ENCODE data around the gene SDC3.
A peak's percentile ranks its signal among the peaks of the same experiment; 100 is the strongest.

The SDC3 gene

DNA sequence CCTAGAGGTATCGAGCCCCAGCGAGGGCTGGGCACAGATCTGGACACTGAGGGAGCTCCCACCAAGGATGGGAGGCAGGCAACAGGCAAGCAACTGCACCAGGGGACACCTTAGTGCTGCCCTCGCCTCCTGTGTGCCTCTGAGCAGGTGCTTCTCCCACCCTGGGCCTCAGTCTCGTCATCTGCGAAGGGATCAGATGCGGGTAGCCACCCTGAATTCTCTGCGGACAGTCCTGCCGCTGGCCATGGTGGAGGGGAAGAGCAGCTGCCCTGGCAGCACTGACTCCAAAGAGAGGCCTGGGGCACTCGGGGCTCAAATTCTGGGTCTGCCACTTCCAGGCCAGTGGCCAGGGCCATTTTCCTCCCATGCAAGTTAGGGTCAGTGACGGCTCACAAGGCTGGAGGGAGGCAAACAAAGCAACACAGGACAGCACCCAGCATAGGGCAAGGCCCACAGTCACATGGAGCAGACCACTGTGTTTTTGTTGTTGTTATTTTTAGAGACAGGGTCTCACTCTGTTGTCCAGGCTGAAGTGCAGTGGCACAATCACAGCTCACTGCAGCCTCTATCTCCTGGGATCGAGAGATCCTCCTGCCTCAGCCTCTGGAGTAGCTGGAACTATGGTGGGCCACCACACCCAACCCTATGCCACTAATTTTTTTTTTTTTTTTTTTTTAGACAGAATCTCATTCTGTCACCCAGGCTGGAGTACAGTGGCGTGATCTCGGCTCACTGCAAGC lies 7.1 kb upstream of the SDC3 start:
- no peak for DNase-seq (ENCODE audit: extremely low read depth, low read depth)
- TF ChIP-seq, protein P1, sequence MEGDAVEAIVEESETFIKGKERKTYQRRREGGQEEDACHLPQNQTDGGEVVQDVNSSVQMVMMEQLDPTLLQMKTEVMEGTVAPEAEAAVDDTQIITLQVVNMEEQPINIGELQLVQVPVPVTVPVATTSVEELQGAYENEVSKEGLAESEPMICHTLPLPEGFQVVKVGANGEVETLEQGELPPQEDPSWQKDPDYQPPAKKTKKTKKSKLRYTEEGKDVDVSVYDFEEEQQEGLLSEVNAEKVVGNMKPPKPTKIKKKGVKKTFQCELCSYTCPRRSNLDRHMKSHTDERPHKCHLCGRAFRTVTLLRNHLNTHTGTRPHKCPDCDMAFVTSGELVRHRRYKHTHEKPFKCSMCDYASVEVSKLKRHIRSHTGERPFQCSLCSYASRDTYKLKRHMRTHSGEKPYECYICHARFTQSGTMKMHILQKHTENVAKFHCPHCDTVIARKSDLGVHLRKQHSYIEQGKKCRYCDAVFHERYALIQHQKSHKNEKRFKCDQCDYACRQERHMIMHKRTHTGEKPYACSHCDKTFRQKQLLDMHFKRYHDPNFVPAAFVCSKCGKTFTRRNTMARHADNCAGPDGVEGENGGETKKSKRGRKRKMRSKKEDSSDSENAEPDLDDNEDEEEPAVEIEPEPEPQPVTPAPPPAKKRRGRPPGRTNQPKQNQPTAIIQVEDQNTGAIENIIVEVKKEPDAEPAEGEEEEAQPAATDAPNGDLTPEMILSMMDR (IDR thresholded peaks at IDR 0.05; ENCODE audit: low read depth, low read length, missing control alignments): no peak
- no peak overlapping the region for H3K4me3 ChIP-seq (replicated peaks; ENCODE audit: low read depth, low read length)

DNA sequence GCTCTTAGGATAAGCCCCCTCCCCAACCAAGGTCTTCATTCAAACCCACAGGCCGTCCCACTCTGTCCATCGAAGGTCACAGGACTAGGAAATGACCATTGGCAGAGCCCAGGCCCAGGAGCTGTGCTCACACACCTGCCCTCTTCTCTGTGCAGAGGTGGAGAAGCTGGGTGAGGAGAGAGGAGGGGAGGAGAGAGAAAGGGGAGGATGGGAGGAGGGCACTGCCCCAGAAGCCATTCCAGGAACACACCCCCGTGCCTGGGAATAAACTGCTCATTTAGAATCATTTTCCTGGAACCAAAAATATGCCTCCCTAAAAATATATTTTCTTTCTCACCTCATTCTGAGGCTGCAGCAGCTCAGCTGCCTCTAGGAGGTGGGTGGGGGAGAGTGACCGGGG lies 6.4 kb upstream of the SDC3 start:
- H3K4me3 ChIP-seq (replicated peaks; ENCODE audit: low read depth, low read length): no peak overlapping the region
- TF ChIP-seq, protein P1 (IDR thresholded peaks at IDR 0.05; ENCODE audit: low read depth, low read length, missing control alignments): no peak
- no peak for DNase-seq (ENCODE audit: extremely low read depth, low read depth)

DNA sequence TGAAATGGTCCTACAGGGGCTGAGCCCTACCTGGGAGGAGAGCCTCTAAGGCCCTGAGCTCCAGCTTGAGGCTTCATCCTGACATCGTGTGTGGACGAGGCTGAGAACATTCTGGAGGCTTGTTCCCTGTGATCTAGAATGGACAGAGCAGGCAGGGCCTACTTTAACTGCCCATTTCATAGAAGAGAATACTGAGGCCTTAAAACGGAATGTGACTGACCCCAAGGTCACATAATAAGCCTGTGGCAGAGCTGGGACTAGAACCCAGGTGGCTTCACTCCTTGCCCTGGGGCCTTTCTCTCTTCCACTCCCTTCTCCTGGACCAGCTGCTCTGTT lies 6.0 kb upstream of the SDC3 start:
- TF ChIP-seq, protein P1 (IDR thresholded peaks at IDR 0.05; ENCODE audit: low read depth, low read length, missing control alignments): no peak
- no peak overlapping the region for H3K4me3 ChIP-seq (replicated peaks; ENCODE audit: low read depth, low read length)
- DNase-seq (ENCODE audit: extremely low read depth, low read depth): no peak

DNA sequence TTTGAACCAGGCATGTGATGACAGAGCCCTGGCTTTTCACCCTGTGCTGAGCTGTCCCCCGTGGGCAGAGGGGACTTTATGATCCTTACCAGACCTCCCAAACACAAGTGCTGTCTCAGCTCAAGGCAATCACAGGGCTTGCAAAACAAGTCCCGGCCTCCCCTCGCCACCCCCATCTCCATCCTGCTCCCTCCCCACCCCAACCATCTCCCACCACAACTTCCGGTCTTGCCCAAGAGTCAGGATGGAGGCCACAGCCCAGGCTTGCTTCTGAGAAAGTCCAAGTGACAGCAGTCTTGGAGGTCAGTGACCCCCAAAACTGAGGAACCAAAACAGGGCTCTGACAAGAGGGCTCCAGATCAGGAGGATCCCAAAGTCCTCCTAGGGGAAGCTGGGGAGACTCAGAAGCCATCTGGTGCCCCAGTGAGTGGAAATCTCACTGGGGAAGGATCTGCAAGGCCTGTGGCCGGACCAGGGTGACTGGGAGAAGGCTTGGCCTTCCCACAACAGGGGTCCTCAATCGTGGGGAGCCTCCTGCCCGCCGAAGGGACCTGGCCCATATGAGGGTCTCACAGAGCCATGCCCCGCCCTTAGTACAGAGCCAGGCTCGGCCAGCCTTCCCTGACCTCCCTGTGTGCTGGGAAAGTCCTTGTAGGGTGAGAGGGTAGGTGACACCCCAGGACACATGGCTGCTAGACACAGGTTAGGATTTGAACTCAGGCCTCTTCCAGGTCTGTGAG lies 4.5 kb upstream of the SDC3 start:
- TF ChIP-seq, protein P1 (IDR thresholded peaks at IDR 0.05; ENCODE audit: low read depth, low read length, missing control alignments): no peak
- DNase-seq (ENCODE audit: extremely low read depth, low read depth): no peak
- no peak overlapping the region for H3K4me3 ChIP-seq (replicated peaks; ENCODE audit: low read depth, low read length)

DNA sequence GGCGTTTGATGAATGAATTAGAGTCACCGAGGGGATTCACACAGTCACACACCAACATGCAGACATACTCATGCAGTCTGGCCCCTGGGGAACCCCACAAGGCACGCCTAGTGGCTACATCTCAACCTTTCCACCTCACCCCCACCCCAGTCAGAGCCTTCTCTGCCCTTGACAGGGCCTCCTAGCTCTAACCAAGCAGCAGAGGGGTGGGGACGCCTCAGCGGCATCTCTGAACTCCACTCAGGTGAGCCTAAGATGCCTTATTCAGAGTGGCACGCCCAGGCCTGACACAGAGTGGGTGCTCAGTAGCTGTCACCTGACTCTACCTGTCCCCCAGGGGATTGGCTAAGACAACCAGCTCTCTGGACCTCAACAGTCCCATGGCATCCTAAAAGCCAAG lies 3.7 kb upstream of the SDC3 start:
- TF ChIP-seq, protein P1 (IDR thresholded peaks at IDR 0.05; ENCODE audit: low read depth, low read length, missing control alignments): no peak
- H3K4me3 ChIP-seq (replicated peaks; ENCODE audit: low read depth, low read length): no peak overlapping the region
- DNase-seq (ENCODE audit: extremely low read depth, low read depth): no peak

DNA sequence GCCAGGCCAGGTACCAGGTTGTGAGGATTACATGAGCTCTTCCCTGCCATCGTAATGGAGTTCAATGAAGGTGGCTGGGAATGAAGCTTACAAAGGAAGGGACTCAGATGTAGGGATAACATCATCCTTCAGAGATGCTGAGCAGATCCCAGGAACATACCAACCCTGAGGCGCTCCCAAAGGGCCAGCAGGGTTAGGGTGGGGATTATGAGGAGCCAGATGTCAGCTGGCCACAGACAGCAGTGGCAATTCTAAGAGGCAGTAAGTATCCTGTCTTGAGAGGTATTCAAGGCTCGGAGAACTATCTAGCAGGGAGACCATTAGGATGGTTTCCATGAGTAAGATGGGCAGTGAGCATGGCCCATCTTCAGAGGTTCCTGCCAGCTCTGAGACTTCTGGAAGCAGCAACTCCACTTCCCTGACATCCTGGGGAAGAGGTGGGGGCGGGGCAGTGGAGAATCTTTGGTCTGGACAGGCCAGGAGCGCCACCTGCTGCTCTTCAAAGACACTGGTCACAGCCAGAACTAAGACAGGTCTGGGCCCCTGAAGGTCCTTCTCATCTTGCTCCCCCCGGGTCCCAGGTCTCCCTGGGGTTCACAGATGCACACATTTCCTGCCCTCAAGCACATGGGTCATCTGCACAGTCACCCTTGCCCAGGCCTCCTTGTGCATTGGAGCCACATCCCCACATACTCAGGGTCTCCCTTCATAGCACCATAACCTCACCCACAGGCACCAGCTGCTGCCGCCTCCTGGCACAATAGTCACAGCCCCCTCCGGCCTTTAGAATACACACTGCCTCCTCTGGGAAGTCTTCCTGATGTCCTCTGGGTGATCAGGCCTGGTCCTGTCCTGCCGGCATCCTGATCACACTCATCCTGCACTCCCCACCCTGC lies 2.7 kb upstream of the SDC3 start:
- no peak overlapping the region for H3K4me3 ChIP-seq (replicated peaks; ENCODE audit: low read depth, low read length)
- DNase-seq (ENCODE audit: extremely low read depth, low read depth): peak; percentile 62
- TF ChIP-seq, protein P1 (IDR thresholded peaks at IDR 0.05; ENCODE audit: low read depth, low read length, missing control alignments): peak; percentile 88
